ENCODE measurements around the gene PCGF3.

DNA sequence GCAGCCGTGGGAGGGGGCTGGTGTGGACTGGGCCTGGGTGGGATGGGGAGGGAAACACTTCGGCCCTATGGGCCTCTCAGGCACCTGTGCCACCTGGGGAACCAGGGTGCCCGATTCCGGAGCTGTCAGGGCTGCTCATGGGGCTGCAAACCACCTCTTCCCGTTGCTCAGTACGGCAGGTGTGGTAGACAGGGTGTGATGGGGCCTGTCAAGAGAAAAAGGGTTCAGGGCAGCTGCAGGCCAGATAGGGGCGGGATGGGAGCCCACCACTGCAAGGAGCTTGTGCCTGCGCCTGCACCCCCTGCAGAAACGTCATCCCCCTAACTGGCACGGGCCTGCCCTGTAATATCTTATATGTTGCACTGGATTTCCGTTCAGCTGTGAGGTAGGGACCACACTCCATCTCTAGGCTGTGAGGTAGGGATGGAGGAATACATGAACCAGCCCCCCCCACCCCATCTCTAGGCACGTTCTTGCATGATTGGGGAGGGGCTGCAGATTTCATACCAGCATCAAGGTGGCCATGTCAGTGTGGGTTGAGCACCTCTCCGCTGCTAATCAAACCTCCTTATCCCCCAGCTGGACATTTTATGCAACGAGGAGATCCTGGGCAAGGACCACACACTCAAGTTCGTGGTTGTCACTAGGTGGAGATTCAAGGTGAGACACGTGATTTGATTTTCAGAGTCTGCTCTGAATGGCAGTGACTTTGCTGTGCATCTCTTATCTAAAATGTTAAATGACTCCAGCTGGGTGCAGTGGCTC is 59.0 kb downstream of the PCGF3 start:
- TF ChIP-seq, protein P1, sequence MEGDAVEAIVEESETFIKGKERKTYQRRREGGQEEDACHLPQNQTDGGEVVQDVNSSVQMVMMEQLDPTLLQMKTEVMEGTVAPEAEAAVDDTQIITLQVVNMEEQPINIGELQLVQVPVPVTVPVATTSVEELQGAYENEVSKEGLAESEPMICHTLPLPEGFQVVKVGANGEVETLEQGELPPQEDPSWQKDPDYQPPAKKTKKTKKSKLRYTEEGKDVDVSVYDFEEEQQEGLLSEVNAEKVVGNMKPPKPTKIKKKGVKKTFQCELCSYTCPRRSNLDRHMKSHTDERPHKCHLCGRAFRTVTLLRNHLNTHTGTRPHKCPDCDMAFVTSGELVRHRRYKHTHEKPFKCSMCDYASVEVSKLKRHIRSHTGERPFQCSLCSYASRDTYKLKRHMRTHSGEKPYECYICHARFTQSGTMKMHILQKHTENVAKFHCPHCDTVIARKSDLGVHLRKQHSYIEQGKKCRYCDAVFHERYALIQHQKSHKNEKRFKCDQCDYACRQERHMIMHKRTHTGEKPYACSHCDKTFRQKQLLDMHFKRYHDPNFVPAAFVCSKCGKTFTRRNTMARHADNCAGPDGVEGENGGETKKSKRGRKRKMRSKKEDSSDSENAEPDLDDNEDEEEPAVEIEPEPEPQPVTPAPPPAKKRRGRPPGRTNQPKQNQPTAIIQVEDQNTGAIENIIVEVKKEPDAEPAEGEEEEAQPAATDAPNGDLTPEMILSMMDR (IDR thresholded peaks at IDR 0.05) = no peak
- no peak for TF ChIP-seq POLR2AphosphoS5 (IDR thresholded peaks at IDR 0.05)

All from transverse colon (tissue), 4 donors.